ENCODE measurements around the gene GABBR1.

GABBR1 gene

DNA sequence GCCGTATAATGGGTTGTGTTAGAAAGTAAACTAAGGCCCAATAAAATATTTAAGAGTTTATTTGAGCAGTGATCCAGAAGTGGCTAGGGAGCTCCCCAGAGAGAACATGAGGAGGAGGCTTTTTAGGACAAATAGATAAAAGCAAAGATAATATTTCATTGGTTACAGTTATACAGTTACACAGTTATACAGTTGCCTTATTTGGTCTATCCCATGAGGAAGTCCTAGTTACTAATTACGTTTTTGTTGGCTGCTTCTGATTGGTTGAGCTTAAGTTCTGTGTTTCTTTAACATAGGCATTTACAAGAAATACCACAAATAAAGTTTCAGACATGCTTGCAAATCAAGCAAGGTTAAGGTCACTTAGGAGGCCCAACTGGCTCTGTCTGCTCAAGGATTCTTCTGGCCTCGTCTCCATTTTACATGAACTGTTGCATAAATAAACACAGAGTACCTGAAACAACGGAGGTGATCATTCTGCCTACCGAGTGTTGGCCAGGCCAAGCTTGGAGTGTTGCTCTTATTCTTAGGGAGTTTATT, 80.4 kb downstream of the GABBR1 start:
- Histone ChIP-seq H3K4me3 (ENCODE audit: severe bottlenecking) (no peak overlapping the region), H3K27me3 (ENCODE audit: insufficient read depth, poor library complexity, severe bottlenecking) (peaks cover 58% of the 10 kb centered on the region), H3K9me3 (ENCODE audit: severe bottlenecking) (no peaks in the 10 kb centered on the region), H3K27ac (ENCODE audit: poor library complexity, severe bottlenecking) (no peak overlapping the region), H3K4me1 (ENCODE audit: insufficient read depth, poor library complexity, severe bottlenecking) (no peaks in the 10 kb centered on the region), H3K36me3 (ENCODE audit: low read depth) (no peaks in the 10 kb centered on the region)
- ATAC-seq (ENCODE audit: low read depth), result peak; percentile 87
- no peak for DNase-seq (ENCODE audit: low spot score)
- TF ChIP-seq, protein P1, sequence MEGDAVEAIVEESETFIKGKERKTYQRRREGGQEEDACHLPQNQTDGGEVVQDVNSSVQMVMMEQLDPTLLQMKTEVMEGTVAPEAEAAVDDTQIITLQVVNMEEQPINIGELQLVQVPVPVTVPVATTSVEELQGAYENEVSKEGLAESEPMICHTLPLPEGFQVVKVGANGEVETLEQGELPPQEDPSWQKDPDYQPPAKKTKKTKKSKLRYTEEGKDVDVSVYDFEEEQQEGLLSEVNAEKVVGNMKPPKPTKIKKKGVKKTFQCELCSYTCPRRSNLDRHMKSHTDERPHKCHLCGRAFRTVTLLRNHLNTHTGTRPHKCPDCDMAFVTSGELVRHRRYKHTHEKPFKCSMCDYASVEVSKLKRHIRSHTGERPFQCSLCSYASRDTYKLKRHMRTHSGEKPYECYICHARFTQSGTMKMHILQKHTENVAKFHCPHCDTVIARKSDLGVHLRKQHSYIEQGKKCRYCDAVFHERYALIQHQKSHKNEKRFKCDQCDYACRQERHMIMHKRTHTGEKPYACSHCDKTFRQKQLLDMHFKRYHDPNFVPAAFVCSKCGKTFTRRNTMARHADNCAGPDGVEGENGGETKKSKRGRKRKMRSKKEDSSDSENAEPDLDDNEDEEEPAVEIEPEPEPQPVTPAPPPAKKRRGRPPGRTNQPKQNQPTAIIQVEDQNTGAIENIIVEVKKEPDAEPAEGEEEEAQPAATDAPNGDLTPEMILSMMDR (IDR thresholded peaks at IDR 0.05; ENCODE audit: poor library complexity, severe bottlenecking), result no peak

DNA sequence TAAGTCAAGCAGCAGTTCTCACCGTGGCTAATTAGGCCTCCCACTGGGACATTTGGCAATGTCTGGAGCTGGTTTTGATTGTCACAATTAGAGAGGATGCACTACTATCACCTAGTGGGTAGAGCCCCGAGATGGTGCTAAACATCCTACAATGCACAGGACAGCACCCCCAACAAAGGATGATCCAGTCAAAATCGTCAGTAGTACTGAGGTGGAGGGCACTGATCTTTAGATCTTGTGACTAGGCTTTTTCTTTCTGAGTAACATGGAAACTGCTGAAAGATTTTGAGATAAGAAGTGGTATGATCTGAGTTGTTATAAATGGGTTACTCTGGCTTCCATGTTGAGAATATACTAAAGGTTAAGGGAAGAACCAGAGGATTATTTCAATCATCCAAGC, 85.4 kb downstream of the GABBR1 start:
- H3K27me3 ChIP-seq (ENCODE audit: insufficient read depth, poor library complexity, severe bottlenecking), result peaks cover 19% of the 10 kb centered on the region
- H3K4me1 ChIP-seq (ENCODE audit: insufficient read depth, poor library complexity, severe bottlenecking), result no peaks in the 10 kb centered on the region
- no peaks in the 10 kb centered on the region for H3K36me3 ChIP-seq (ENCODE audit: low read depth)
- no peak for DNase-seq (ENCODE audit: low spot score)
- no peak overlapping the region for H3K4me3 ChIP-seq (ENCODE audit: severe bottlenecking)
- no peaks in the 10 kb centered on the region for H3K9me3 ChIP-seq (ENCODE audit: severe bottlenecking)
- ATAC-seq (ENCODE audit: low read depth), result no peak
- H3K27ac ChIP-seq (ENCODE audit: poor library complexity, severe bottlenecking), result no peak overlapping the region
- TF ChIP-seq, protein P1 (IDR thresholded peaks at IDR 0.05; ENCODE audit: poor library complexity, severe bottlenecking), result no peak

DNA sequence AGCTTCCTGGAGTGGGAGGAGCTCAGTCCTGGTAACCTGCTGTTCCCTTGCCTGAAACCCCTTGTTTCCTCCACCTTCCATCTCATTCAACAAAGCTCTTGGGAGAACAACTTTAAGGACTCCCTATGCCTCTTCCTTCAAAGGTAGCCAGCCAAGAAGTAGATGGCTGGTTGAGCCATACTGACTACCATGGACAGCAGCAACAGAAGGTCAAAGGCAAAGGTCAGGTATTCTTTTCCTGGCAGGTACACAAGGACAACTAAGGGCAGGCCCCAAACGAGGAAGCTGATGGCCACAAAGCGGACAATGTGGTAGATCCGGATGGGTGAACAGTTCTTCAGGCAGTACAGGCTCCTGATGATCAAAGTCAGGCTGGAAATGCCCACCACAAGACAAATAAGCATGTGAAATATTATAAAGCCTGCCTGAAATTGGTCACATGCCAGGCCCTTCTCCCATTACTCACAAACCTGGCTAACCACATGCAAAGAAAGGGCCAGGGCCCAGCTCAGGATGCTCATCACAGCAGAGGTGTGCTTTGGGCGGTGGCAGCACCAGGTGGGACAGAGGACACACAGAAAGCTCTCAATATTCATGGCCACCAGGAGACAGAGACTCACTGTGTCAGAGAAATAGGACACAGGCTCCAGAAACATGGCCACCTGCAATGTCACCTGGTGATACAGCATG, 95.1 kb downstream of the GABBR1 start:
- peaks cover 6% of the 10 kb centered on the region for H3K27me3 ChIP-seq (ENCODE audit: insufficient read depth, poor library complexity, severe bottlenecking)
- no peak overlapping the region for H3K27ac ChIP-seq (ENCODE audit: poor library complexity, severe bottlenecking)
- no peaks in the 10 kb centered on the region for H3K4me1 ChIP-seq (ENCODE audit: insufficient read depth, poor library complexity, severe bottlenecking)
- no peaks in the 10 kb centered on the region for H3K36me3 ChIP-seq (ENCODE audit: low read depth)
- no peaks in the 10 kb centered on the region for H3K9me3 ChIP-seq (ENCODE audit: severe bottlenecking)
- ATAC-seq (ENCODE audit: low read depth), result no peak
- DNase-seq (ENCODE audit: low spot score), result no peak
- H3K4me3 ChIP-seq (ENCODE audit: severe bottlenecking), result no peak overlapping the region
- TF ChIP-seq, protein P1 (IDR thresholded peaks at IDR 0.05; ENCODE audit: poor library complexity, severe bottlenecking), result no peak

DNA sequence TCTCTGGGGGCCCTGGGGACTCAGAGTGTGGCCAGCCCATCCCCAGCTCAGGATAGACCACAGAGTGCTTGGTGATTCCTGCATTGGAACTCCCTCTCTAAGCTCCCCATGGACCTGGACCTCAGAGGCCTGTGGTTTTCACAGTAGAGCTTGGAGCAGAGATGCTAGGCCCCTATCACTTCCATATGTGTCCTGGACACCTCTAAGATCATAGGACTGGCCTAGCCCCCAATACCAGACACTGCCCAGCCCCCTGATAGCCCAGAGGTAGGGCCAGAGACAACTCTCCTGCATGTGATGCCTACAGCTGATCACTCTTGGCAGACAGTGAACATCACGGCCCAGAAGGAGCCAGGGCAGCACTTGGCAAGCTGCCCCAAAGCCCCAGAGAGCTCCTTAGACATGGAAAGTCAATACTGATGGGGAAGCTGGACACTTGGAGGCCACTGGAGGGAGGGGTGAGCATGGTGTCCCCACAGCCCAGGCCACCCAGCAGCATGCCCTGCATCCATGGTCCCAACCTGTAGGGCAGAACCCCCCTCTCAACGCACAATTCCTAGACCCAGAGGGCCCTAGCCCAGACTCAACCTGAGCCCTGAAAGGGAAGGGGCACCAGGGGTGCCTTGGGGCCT, 100.5 kb downstream of the GABBR1 start:
- no peak overlapping the region for H3K4me3 ChIP-seq (ENCODE audit: severe bottlenecking)
- TF ChIP-seq, protein P1 (IDR thresholded peaks at IDR 0.05; ENCODE audit: poor library complexity, severe bottlenecking), result no peak

DNA sequence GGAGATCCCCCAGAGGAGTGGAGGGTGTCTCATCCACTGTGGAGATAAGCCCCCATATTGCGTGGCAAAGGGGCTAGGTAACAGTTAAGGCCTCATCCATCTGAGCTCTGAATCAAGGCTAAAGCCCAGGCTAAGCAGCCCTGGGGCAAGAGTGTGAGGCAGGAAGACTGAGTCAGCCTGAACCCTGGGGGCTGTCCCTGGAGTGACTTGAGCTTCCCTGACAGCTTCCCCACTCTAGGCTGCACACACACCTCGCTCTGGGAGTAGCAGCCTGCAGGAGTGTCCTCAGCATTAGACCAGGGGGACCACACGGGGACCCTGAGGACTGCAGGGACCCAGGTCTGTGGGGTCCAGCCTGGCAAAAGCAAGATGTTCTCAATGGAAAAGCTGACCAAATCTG, 101.3 kb downstream of the GABBR1 start:
- H3K4me3 ChIP-seq (ENCODE audit: severe bottlenecking), result no peak overlapping the region
- H3K27ac ChIP-seq (ENCODE audit: poor library complexity, severe bottlenecking), result no peak overlapping the region
- no peaks in the 10 kb centered on the region for H3K36me3 ChIP-seq (ENCODE audit: low read depth)
- no peaks in the 10 kb centered on the region for H3K9me3 ChIP-seq (ENCODE audit: severe bottlenecking)
- no peaks in the 10 kb centered on the region for H3K4me1 ChIP-seq (ENCODE audit: insufficient read depth, poor library complexity, severe bottlenecking)
- TF ChIP-seq, protein P1 (IDR thresholded peaks at IDR 0.05; ENCODE audit: poor library complexity, severe bottlenecking), result no peak
- H3K27me3 ChIP-seq (ENCODE audit: insufficient read depth, poor library complexity, severe bottlenecking), result no peaks in the 10 kb centered on the region
- DNase-seq (ENCODE audit: low spot score), result no peak
- peak; percentile 67 for ATAC-seq (ENCODE audit: low read depth)

More for the DNA sequence above, 100.5 kb downstream of the GABBR1 start:
- ATAC-seq (ENCODE audit: low read depth) (no peak), DNase-seq (ENCODE audit: low spot score) (no peak)
- no peak overlapping the region for H3K27ac ChIP-seq (ENCODE audit: poor library complexity, severe bottlenecking)
- no peaks in the 10 kb centered on the region for H3K27me3 ChIP-seq (ENCODE audit: insufficient read depth, poor library complexity, severe bottlenecking)
- H3K9me3 ChIP-seq (ENCODE audit: severe bottlenecking), result no peaks in the 10 kb centered on the region
- H3K4me1 ChIP-seq (ENCODE audit: insufficient read depth, poor library complexity, severe bottlenecking), result no peaks in the 10 kb centered on the region
- H3K36me3 ChIP-seq (ENCODE audit: low read depth), result no peaks in the 10 kb centered on the region
